Activated B cell treated with CpG ODN at 0.5 μM for 24 hours (primary cell): ENCODE results near the gene CCDC47. TPM values are rescaled to one million over a fixed set of nuclear protein-coding genes. Genes with fewer than 3 reads are reported as not detected.
A peak's percentile ranks its signal among the peaks of the same experiment; 100 is the strongest.

Source experiments
- ATAC-seq: fragments of 200-7000 bp; cut with Tn5 transposase; one replicate; pipeline ENCODE4 v1.10.0; 2021; ENCODE audit warnings: low read depth, mild to moderate bottlenecking, moderate library complexity
- CTCF ChIA-PET: fragments of 350-600 bp; sonication (Branson Sonifier 250); formaldehyde crosslinking; loops from one replicate; lab custom pipeline; 2021; ENCODE audit warnings: antibody characterized with exemption; lab: Charles Lee
- POLR2A ChIA-PET: fragments of 350-600 bp; sonication (Branson Sonifier 250); formaldehyde crosslinking; loops from one replicate; lab custom pipeline; 2021; ENCODE audit warnings: antibody characterized with exemption; lab: Charles Lee
- DNase-seq: peaks from one replicate; pipeline ENCODE4 v3.0.0; 2022
- H3K27ac Mint-ChIP-seq: one replicate; pipeline ENCODE4 v1.8.0; 2020; ENCODE audit warnings: mixed read lengths
- H3K27me3 Mint-ChIP-seq: one replicate; pipeline ENCODE4 v1.8.0; 2021; ENCODE audit warnings: mixed read lengths
- H3K36me3 Mint-ChIP-seq: one replicate; pipeline ENCODE4 v1.8.0; 2021; ENCODE audit warnings: low read depth, mixed read lengths
- H3K4me1 Mint-ChIP-seq: one replicate; pipeline ENCODE4 v1.8.0; 2021; ENCODE audit warnings: mixed read lengths
- H3K4me3 Mint-ChIP-seq: one replicate; pipeline ENCODE4 v1.8.0; 2020; ENCODE audit warnings: mild to moderate bottlenecking, mixed read lengths
- H3K9me3 Mint-ChIP-seq: one replicate; pipeline ENCODE4 v1.8.0; 2020; ENCODE audit warnings: mixed read lengths
- CTCF ChIP-seq: fragments of 200-600 bp; IDR thresholded peaks from one replicate; pipeline ENCODE4 v1.8.0; 2022; ENCODE audit warnings: antibody characterized with exemption, mild to moderate bottlenecking
- intact Hi-C: fragments of 100-400 bp; cut with micrococcal nuclease; formaldehyde crosslinking; loops from one replicate; pipeline ENCODE4 v1.15.1; 2024
- total RNA-seq: library from RNA; stranded (reverse); gene quantifications from 2 replicates; pipeline ENCODE4 v1.2.3, GENCODE V29; 2022

The CCDC47 gene
- total RNA-seq, 1 donor from 2014 or later = 47.6 TPM

- Mint-ChIP-seq H3K4me1 (peaks cover 64% of the 10 kb centered on the region), H3K9me3 (no peaks in the 10 kb centered on the region), H3K36me3 (peaks cover 63% of the 10 kb centered on the region), H3K27ac (peak overlapping the region; percentile 99), H3K27me3 (no peaks in the 10 kb centered on the region), H3K4me3 (peak overlapping the region; percentile 92)
- ChIA-PET POLR2A (interaction anchor here (0.7 to 6.4 kb wide), 9 partner anchors 11 to 370 kb away, joined by 3 to 256 read pairs (median 38); partner anchors contain the start of genes LIMD2, MAP3K3, PSMC5 and SMARCD2), CTCF (interaction anchor here (1.2 kb wide), 1 partner anchor 33 kb away, joined by 3 read pairs; no protein-coding TSS in a partner anchor)
- TF ChIP-seq CTCF = no peak
- ATAC-seq = no peak
- DNase-seq = no peak
- intact Hi-C loops = no loop called here
These were observed 2.0 kb upstream of the CCDC47 start for GRCh38 chr17:63775420-63775819.

GRCh38 chr17:63774969-63775265 lies 1.5 kb upstream of the CCDC47 start:
- H3K27me3 Mint-ChIP-seq = no peaks in the 10 kb centered on the region
- peak overlapping the region; percentile 99 for H3K27ac Mint-ChIP-seq
- no peak for DNase-seq
- no peak for TF ChIP-seq CTCF
- H3K4me3 Mint-ChIP-seq = peak overlapping the region; percentile 92
- ChIA-PET CTCF (interaction anchor here (1.2 kb wide), 1 partner anchor 32 kb away, joined by 3 read pairs; no protein-coding TSS in a partner anchor), POLR2A (interaction anchor here (0.7 to 6.4 kb wide), 16 partner anchors 10 to 731 kb away, joined by 3 to 256 read pairs (median 16); partner anchors contain the start of genes CEP95, DCAF7, DDX5 and ICAM2)
- no peak for ATAC-seq
- H3K9me3 Mint-ChIP-seq = no peaks in the 10 kb centered on the region
- peaks cover 63% of the 10 kb centered on the region for H3K4me1 Mint-ChIP-seq
- intact Hi-C loops = loop anchor here (5.0 kb wide), 1 partner anchor 328 kb away; the partner anchor contains the start of gene CYB561
- H3K36me3 Mint-ChIP-seq = peaks cover 59% of the 10 kb centered on the region

- ChIA-PET POLR2A (interaction anchor here (0.6 to 6.4 kb wide), 47 partner anchors 7 to 885 kb away, joined by 3 to 256 read pairs (median 6); partner anchors contain the start of genes CEP95, DCAF7, DDX5 and ICAM2), CTCF (interaction anchor here (0.9 to 2.3 kb wide), 6 partner anchors 9 to 349 kb away, joined by 3 to 6 read pairs (median 4); no protein-coding TSS in a partner anchor)
- Mint-ChIP-seq H3K4me3 (peak within 1 kb of the TSS; percentile 92), H3K36me3 (peaks cover 55% of the 10 kb centered on the region), H3K27ac (peak within 1 kb of the TSS; percentile 99), H3K27me3 (no peaks in the 10 kb centered on the region), H3K4me1 (peaks cover 60% of the 10 kb centered on the region), H3K9me3 (no peaks in the 10 kb centered on the region)
- intact Hi-C loops = loop anchor here (5.0 kb wide), 1 partner anchor 327 kb away; the partner anchor contains the start of gene CYB561
- ATAC-seq (no peak), DNase-seq (no peak)
- no peak for TF ChIP-seq CTCF
These were observed 958 bp upstream of the CCDC47 start, which contains the start of gene DDX42 for GRCh38 chr17:63774141-63774968. Gene DDX42, plus strand, starts transcription at chr17:63774170. Its CDS starts 12,880 bp downstream, at chr17:63787050.

GRCh38 chr17:63772801-63773271 lies 561 bp downstream of the CCDC47 start:
- CTCF ChIA-PET = interaction anchor here (1.4 to 2.3 kb wide), 2 partner anchors 31 to 77 kb away, joined by 4 to 6 read pairs; no protein-coding TSS in a partner anchor
- no peak for TF ChIP-seq CTCF
- H3K27me3 Mint-ChIP-seq = no peaks in the 10 kb centered on the region
- H3K4me1 Mint-ChIP-seq = peaks cover 58% of the 10 kb centered on the region
- H3K9me3 Mint-ChIP-seq = no peaks in the 10 kb centered on the region
- intact Hi-C loops = loop anchor here (1.0 to 5.0 kb wide), 9 partner anchors 22 to 326 kb away; partner anchors contain the start of genes CYB561, DCAF7, FTSJ3 and ICAM2
- DNase-seq = no peak
- H3K27ac Mint-ChIP-seq = peak overlapping the region; percentile 99
- H3K36me3 Mint-ChIP-seq = peaks cover 48% of the 10 kb centered on the region
- POLR2A ChIA-PET = interaction anchor here (0.7 to 6.4 kb wide), 30 partner anchors 8 to 1814 kb away, joined by 3 to 256 read pairs (median 8); partner anchors contain the start of genes CEP95, DCAF7, DDX5 and ICAM2
- no peak for ATAC-seq
- H3K4me3 Mint-ChIP-seq = peak overlapping the region; percentile 92
